Measurements from ENCODE around the gene TAF11L14.

The TAF11L14 gene

GRCh38 chr5:17679597-17680203 is 45.4 kb downstream of the TAF11L14 start:
- DNase-seq (ENCODE audit: low spot score): no peak

- DNase-seq (ENCODE audit: low spot score): no peak
These were observed 46.5 kb downstream of the TAF11L14 start for GRCh38 chr5:17680737-17681136.
